ENCODE data around the gene GRIK2.
A peak's percentile ranks its signal among the peaks of the same experiment; 100 is the strongest.

GRIK2 gene

DNA sequence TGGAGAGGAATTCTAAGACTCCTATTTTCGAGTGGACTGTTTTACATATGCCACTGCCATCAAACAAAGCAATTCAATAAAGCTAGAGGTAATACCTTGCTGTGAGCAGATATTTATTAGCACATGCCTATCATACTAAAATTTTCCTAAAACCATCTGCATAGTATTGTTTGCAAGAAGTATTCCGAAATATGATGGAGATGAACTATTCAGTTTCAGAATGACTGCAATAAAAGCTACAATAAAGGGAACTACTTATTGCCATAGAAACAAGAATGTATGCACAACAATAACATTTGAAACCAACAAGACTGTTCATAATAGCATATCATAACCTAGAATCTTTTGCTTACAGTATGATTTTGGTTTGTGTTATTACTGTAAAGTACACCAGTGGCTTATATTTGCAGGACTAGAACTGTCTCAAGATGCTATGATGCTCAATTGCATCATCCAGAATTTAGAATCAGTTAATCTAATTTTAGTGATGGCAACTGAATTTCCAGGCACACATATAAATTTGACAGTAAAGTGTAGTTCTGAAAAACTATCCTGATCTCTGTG lies 144.3 kb downstream of the GRIK2 start:
- no peak for DNase-seq

DNA sequence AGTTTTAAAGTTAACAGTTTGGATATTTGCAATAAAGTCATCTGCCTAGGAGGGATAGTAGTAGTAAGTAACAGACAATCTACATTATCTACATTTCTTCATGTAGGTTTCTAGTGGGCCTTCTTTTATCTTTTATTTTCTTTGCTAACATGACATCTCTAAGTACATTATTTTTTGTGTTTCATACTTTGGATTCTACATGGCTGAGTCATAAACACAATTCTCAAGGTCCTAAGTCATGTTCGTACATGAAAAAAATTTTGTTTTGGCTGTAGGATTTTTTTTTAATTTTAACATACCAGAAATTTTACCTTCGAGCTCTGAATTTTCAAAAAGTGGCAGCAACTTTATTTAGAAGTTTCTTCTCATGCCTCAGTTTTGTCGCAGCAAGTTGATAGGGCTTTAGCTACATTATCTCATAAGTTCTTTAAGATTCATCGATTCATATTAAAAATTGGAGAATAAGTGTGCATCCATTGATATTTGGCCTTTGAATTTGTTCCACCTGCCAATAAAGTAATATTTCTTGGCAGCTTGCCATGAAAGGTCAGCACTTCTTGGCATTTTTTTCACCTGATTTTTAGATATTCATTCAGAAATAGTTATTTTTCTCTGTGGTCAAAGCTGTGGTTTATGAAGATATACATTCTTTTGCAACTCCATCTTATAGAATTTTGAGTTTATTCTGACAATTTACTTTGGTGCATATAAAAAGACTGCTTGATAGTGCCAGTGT lies 146.2 kb downstream of the GRIK2 start:
- DNase-seq = no peak

DNA sequence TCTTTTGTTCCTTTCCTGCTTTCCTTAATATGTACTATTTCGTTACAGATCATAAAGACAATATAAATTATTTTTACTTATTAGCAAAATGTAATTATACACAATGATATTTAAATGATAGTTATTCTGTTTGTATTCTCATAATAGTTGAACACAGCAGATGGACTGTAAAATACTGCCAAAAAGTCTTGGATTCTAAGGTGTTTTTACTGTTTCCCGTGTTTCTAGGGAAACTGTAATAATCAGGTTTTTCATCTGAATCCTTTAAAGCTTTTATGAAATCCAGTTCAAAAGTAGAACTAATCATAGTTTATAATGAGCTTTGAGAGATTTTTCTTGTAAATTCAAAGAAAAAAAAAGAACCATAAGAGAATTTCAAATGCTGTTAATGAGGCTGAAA lies 148.4 kb downstream of the GRIK2 start:
- no peak for DNase-seq

DNA sequence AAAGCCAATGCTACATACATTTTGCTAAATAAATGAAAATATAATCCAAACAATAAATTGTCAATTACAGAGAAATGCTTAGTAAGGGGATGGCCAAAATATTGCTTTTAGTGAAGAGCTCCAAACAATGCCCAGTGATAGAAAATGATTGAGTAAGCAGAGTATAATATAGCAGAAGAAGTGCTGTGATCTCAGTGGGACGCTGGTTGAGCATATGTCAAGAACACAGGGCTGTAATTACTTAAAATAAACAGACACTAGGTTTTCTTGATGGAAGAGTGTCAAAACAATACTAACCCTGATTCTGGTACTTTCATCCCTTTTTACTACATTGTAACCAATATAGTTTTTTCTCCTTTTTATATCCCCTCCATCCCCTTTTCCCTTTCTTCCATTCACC lies 150.3 kb downstream of the GRIK2 start:
- DNase-seq = no peak

DNA sequence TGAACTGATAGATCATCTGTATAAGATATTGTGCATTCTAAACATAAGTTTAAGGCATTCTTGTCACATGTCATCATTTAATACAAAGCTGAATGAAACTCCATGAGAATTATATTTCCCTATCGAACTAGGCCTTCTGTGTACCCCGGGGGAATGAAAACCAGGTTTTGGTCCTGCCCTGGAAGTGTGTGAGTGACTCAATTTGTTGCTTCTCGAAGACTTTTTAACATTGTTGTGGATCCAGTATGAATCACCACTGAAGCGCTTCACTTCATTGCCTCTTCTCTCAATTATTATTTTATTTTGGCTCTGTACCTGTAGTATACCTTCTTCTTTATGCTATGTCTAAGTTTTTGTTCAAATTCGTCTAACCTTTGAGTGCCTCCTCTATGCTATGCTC lies 150.8 kb downstream of the GRIK2 start:
- no peak for DNase-seq

DNA sequence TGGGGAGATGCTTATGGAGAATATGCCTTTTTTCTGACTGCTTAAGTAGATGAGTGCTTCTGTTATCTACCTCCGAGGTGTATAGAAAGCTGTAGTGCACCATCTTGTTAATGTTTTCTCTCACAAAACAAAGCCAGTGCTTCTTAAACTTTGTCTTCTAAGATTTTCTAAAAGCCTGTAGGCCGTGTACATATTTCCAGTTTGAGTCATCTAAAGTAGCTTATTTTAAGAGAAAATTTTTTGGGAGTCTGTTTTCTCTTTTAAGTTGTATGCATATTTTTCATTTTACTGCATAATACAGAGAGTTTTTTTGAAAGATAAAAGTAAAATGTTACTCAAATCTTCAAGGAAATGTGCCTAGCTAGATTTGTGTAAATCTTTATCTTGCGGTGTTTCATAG lies 151.7 kb downstream of the GRIK2 start:
- no peak for DNase-seq

DNA sequence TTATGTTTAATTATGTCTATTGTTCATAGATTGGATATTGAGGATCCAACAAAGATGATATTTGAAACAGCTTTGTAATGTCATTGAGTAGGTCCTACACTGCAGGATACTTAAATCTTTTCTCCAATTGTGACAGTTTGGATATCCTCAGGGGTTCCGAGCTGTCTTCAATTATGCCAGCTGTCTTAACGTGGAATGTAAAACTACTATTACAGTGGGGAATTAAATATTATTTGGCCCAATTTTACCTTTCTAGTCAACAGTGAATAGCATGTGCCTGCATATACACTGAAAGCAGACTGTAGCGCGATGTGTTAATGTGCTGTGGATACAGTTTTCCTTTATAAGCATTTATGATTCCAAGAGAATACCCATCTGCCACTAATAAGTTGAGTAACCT lies 156.9 kb downstream of the GRIK2 start:
- DNase-seq = no peak

DNA sequence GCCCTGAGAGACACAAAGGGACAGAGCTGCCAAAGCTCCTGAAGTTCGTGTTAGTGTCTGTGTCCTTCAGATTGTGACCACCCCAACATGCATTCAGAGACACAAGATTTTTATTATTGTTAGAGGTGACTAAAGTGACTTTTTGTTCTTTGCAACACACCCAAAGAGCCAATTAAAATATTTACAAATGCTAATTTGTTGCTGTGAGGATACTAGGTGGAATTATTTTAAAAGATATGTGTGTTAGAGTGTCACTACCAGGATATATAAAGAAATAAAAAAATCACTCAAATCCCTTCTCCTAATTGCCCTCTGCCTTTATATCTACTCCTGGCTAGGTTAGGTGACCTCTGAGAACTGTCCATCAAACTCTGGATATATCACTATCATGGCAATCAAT lies 160.7 kb downstream of the GRIK2 start:
- no peak for DNase-seq

DNA sequence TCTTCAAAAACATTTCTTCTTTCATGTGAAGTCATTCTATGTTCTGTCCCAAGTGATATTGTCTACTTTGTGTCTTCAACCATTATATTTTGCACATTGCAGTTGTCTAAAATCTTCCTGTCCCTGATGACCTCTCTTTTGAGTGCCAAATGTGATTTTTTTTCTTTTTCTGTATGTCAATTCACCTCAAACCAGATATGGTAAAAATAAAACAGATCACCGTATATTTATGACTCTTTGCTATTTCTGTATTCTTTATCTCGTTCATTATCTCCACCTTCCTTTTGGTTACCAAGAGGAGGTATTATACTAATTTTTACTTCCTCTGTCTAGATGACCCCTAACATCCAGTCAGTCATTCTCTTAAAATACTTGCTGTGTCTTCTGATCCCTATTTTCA lies 165.2 kb downstream of the GRIK2 start:
- no peak for DNase-seq

DNA sequence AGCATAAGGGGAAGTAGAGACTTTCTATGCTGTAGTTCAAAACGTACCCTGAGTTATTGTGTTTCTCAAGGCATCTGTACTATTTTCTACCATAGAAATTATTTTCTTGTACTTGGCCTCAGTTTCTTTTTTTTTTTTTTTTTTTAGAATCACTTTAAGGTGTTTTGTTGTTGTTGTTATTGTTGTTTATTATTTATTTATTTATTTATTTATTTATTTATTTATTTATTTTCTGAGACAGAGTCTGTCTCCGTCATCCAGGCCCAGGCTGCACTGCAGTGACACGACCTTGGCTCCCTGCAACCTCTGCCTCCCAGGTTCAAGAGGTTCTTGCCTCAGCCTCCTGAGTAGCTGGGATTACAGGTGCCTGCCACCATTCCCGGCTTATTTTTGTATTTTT lies 179.1 kb downstream of the GRIK2 start:
- DNase-seq = no peak

DNA sequence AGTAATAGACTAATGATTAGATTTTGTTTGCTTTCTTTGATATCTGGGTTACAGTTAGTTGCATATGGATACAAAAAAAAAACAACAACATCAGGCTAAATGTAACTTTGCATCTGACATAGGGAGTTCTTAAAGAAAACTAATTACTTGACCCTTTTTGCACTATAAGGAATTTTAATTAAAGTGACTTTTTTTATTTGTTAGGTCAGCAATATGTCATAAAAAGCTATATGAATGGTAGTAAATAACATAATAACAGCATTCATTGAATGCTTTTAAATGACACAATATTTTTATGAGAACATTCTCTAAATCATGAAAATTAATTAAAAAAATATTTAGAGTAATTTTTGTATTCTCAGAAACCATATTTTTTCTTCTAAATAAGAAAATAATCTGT lies 183.6 kb downstream of the GRIK2 start:
- no peak for DNase-seq

DNA sequence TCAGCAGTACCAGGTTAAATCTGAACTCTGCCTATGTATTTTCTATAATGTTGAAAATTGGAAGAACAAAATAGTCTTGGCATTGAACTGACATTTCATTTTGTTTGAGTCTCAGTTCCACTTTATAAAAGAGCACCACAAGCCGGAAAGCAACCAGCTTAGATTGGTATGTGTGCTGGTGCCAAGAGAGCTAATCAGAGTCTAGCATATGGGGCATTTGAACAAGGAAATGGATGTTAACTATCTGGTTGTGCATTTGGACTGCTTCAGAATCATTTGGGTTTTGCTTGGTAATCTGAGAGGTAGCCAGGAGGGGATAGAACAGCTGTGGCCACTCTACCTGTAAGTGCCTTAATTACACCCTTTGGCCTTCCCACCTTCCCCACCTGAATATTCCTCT lies 184.8 kb downstream of the GRIK2 start:
- DNase-seq = no peak

DNA sequence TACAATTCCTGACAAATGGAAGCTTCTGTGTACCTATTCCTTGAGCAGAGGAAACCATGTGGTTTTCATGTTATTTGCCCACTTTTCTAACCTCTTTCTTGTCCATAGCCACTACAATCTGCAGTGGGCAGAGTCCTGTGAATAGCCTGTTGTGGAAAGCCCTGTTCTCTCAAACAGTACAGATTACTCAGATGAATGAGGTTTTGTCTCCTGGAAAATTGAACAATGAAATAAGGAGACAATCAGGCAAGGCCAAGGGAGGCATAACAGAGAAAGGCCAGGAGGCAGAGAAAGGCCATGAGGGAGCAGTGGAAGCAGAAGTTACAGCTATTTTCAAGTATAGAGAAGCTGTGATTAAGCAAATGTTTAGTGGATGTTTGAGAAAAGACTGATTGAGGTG lies 189.3 kb downstream of the GRIK2 start:
- peak in 4 of 51 donors; percentile 1 to 10 (median 3) for DNase-seq

DNA sequence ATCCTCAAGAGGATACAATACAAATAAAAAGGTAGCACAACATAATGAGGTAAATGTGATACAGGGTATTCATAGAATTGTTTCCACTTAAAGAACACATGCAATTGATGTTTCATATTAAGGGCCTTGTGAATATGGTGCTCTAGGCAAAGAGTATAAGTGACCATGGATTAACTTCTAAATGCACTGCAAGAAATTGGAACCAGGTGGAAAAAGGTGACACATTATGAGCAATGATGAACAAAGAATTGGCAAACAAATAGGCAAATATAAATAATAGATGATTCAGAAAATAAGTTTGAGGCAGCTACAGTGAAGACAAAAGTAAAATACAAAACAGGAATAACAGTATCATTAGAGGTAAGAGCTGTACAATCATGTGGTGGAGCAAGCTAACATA lies 192.0 kb downstream of the GRIK2 start:
- DNase-seq = no peak

DNA sequence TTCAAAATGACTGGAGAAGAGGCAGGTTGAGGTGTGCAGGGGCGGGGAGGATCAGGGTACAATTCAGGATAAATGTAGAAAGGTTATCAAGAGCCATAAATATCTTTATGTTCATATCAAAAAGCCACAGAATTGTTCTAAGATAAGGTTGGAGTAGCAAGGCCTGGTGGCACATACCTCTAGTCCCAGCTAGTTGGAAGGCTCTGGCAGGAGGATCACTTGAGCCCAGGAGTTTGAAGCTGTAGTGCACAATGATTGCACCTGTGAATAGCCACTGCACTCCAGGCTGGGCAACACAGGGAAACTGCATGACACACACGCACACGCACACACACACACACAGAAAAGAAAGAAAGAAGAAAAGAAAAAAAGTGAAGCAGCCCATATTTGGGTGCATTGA lies 194.8 kb downstream of the GRIK2 start:
- no peak for DNase-seq

DNA sequence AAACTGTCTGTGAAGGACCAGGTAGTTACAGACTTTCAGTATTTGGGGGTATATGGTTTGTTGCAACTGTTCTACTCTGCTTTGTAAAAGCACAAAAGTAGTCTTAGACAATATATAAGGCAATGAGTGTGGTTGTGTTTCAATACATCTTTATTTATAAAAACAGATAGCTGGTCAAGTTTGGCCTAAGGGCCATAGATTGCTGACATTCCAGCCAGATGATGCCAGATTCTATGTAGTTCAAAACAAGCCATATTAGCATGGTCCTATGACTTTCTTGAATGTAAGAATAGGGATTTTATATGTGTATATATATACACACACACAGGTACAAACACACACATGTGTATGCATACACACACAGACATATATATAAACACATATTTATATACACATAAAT lies 201.8 kb downstream of the GRIK2 start:
- DNase-seq = no peak

DNA sequence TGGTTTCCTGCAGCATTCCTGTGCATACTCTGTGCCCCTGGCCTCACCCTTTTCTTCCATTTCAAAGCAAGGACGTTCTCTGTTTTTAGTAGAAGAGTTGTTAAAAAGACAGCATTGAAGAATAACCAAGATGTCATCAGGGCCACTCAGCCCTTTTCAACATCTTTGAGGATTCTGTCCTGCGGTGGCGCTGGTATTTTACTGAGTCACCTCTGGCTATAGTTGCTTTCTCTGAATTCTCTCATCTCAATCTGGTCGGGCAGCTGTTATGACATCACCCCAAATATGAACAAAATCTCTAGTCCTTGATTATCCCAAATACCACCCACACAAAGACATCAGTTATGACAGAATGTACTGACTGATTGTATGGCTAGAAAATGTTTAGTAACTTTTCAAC lies 204.2 kb downstream of the GRIK2 start:
- DNase-seq = peak in 4 of 51 donors; percentile 0 to 27 (median 2)

DNA sequence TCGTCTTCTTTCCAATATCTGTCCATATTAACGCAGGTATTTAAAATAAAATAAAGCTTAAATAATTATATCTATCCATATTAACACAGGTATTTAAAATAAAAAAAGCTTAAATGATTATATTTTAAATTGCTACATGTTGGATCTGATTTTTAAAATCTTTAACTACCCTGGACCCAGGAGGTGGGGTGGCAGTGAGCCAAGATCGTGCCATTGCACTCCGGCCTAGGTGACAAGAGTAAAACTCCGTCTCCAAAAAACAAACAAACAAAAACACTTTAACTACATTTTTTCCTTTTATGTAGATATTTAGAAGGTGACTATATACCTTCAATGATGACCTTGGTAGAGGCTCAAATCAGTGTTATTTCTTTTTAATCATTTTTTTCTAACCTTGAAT lies 211.9 kb downstream of the GRIK2 start:
- no peak for DNase-seq

DNA sequence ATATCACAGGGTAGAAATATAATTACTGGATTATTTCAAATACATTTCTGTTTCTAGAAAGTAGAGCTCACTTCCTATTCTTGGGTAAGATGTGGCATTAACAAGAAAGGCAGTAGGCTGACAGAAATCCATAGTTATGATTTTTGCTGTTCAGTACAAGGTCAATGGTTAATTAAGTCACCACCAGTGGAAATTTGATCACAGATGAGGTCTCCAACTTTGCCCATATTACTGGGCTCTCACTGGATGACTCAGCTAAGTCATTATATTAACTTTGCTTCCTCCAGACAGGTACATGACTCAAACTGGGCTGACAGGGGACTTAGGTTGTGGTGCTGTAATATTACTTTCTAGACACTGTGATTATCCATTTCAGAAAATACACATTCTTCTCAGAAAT lies 212.4 kb downstream of the GRIK2 start:
- no peak for DNase-seq

DNA sequence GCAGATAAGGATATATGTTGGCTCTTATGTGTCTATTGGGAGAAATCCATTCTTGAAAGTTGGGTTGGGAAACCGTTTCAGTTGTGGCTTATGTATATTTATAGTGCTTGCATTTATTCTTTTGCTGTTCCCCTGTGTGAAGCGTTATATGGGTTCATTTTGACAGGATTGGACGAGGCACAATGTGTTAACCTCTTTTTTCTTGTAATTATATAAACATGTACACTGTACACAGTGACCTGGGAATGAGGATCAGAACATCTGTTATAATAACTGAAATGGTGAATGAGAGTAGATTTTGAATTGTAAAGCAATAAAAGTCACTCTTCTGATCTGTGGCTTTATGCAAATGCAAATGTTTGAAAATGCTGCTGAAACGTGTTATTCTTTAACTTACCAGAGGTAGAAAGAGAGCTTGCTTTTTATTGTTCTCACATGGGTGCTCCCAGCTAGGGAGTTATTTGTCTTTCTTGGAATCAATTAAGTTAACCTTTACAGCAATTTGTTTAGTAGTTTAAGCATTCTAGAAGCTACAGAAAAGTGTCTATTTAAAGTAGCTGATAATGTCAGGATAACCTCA lies 213.7 kb downstream of the GRIK2 start:
- no peak for DNase-seq

DNA sequence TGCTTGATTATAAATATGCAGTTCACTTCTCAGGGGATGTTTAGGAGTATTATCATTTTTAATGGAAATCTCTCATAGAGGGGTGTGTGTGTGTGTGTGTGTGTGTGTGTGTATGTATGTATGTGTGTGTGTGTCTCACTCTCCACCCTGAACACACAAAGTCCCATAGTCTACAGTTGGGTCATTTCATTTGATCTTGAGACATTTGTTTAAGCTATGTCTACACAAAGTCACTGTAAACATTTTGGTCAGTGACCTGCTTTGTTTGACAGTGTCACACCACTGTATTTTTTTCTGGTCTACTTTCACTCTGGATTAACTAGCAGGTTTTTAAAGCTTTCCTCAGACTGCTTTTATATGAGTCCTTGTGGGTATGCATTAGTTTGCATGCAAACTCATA lies 215.2 kb downstream of the GRIK2 start:
- DNase-seq = no peak

DNA sequence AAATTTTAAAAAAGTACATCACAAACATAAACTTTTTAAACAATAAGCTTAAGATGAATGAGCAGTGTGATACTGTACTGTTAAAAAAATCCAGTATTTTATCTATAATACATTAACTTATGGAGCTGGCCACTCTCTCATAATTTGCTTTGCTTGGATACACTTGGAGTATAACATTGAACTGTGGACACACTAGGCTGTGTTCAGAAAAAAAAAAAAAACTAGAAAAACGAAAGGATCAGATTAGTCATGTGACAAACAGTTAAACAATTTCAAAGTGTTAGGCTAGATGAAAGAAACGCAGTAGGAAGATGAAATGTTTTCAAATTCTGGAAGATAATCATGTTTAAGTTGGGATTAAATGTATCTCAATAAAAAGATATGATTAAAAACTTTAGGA lies 220.0 kb downstream of the GRIK2 start:
- no peak for DNase-seq

DNA sequence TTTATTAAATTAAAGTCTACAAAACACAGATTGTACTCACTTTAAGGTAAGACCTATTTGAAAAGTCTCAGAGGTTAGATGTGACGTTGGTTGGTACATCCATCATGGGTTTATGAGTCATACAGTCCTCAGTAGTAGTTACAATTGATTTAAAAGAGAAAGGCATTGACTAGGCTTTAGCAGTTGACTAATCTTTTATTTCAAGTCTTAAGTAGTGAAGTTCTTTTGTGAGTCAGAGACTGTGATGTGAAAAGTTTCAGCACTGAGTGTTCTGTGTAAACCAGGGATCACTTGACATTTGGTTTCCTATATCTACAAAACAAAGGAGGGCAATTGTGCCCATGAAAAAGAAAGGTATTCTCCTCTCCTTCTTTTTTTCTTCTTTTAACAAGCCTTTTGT lies 221.3 kb downstream of the GRIK2 start:
- peak in 1 of 51 donors; percentile 7 for DNase-seq
